Ishikawa (cell line): ENCODE measurements around the gene FOXD1.

Experiments used
- CEBPB ChIP-seq: IDR thresholded peaks from 2 replicates; pipeline ENCODE4 v1.6.1; 2012
- CREB1 ChIP-seq: IDR thresholded peaks from 2 replicates; pipeline ENCODE4 v1.6.1; 2012; ENCODE audit warnings: low read depth
- EP300 ChIP-seq: IDR thresholded peaks from 2 replicates; pipeline ENCODE4 v1.6.1; 2012; ENCODE audit warnings: borderline replicate concordance
- TAF1 ChIP-seq: IDR thresholded peaks from 2 replicates; pipeline ENCODE4 v1.6.1; 2012; ENCODE audit warnings: low read depth, mild to moderate bottlenecking
- USF1 ChIP-seq: IDR thresholded peaks from 2 replicates; pipeline ENCODE4 v1.6.1; 2012

- TF ChIP-seq TAF1 (no peak), USF1 (no peak), EP300 (no peak), CREB1 (no peak), CEBPB (no peak)
These were observed 23.1 kb upstream of the FOXD1 start for GRCh38 chr5:73471654-73472053.
